Activated CD4-positive, alpha-beta T cell treated with anti-CD3 and anti-CD28 coated beads for 24 hours (primary cell): ENCODE measurements around the gene PLEKHH3.

Experiments used
- DNase-seq, 2 donors: peaks; one replicate each; pipeline ENCODE4 v3.0.0-alpha.2; 2020; ENCODE audit warnings: low read depth in 2 of 2

Gene PLEKHH3

GRCh38 chr17:42685831-42686230 is 9.0 kb upstream of the PLEKHH3 start:
- no peak for DNase-seq

GRCh38 chr17:42684929-42685556 is 8.2 kb upstream of the PLEKHH3 start:
- no peak for DNase-seq

- no peak for DNase-seq
Observed at GRCh38 chr17:42683407-42684034, 6.7 kb upstream of the PLEKHH3 start.

GRCh38 chr17:42682722-42683403 is 6.1 kb upstream of the PLEKHH3 start:
- no peak for DNase-seq

GRCh38 chr17:42681976-42682721 is 5.4 kb upstream of the PLEKHH3 start, which contains the start of gene CNTNAP1:
Gene CNTNAP1, plus strand, starts transcription at chr17:42682531. Its CDS starts 299 bp downstream, at chr17:42682830.
- no peak for DNase-seq

- no peak for DNase-seq
Observed at GRCh38 chr17:42680331-42680808, 3.6 kb upstream of the PLEKHH3 start.

GRCh38 chr17:42679492-42680330 is 2.9 kb upstream of the PLEKHH3 start:
- DNase-seq: peak; percentile 37 to 61

- DNase-seq: no peak
Observed at GRCh38 chr17:42678951-42679491, 2.2 kb upstream of the PLEKHH3 start.

- peak; percentile 67 to 72 for DNase-seq
Observed at GRCh38 chr17:42677921-42678781, 1.4 kb upstream of the PLEKHH3 start.

- DNase-seq: peak; percentile 97 to 99
Observed at GRCh38 chr17:42677012-42677857, 441 bp upstream of the PLEKHH3 start.

GRCh38 chr17:42675965-42676423 is 800 bp downstream of the PLEKHH3 start:
- DNase-seq: no peak

GRCh38 chr17:42675348-42675964 is 1.3 kb downstream of the PLEKHH3 start:
- DNase-seq: no peak

GRCh38 chr17:42674755-42675347 is 1.9 kb downstream of the PLEKHH3 start:
- DNase-seq: no peak

GRCh38 chr17:42673885-42674754 is 2.7 kb downstream of the PLEKHH3 start:
- no peak for DNase-seq

GRCh38 chr17:42673266-42673884 is 3.4 kb downstream of the PLEKHH3 start:
- no peak for DNase-seq

- DNase-seq: no peak
Observed at GRCh38 chr17:42672038-42672437, 4.8 kb downstream of the PLEKHH3 start.
